ENCODE results near the gene ADM5. TPM values are rescaled to one million over a fixed set of nuclear protein-coding genes. Genes with fewer than 3 reads are reported as not detected.
A peak's percentile ranks its signal among the peaks of the same experiment; 100 is the strongest.

Gene ADM5
- total RNA-seq, 1 experiment from 2014 or later, result 13.5 TPM

DNA sequence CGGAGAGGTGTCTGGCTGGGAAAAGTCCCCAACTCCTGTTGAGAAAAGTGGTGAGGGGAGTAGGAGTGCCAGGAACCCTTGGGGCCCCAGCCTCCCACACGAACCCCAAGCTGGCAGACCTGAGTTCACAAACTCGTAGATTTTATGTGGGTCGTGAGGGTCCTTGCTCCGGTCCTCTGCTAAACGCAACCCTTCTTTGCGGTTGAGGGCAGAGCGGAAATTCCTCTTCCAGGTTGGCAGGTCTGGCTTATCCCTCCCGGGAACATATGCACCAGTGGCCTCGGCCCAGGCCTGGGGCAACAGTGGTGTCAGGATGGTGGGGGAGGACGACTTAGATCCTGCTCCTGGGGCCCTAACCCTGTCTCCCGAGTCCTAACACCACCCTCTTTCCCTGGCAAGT, 26.2 kb upstream of the ADM5 start:
- Histone ChIP-seq H3K4me2 (ENCODE audit: insufficient read depth, insufficient read length, low read length) (no peak overlapping the region), H4K5ac (ENCODE audit: insufficient read length, low read depth, low read length) (no peak overlapping the region), H3K9me3 (ENCODE audit: control insufficient read depth, low read depth, low read length) (no peaks in the 10 kb centered on the region), H2BK5ac (ENCODE audit: insufficient read length, low read length) (no peak overlapping the region), H3K56ac (ENCODE audit: insufficient read length, low read depth, low read length) (no peak overlapping the region), H4K8ac (replicated peaks; ENCODE audit: insufficient read length, low read depth, low read length) (no peak overlapping the region), H4K91ac (ENCODE audit: insufficient read length, low read depth, low read length) (no peak overlapping the region), H2BK15ac (ENCODE audit: low read depth, low read length) (no peak overlapping the region), H3K14ac (ENCODE audit: insufficient read depth, low read length) (no peak overlapping the region), H3K4me1 (ENCODE audit: insufficient read depth, low read length) (no peaks in the 10 kb centered on the region), H3K4ac (ENCODE audit: low read depth, low read length) (no peak overlapping the region), H3K23me2 (ENCODE audit: insufficient read length, low read depth, low read length, poor library complexity, severe bottlenecking) (peaks cover 18% of the 10 kb centered on the region), H3K9ac (ENCODE audit: extremely low read depth, insufficient read length, low read length) (no peak overlapping the region), H3K27me3 (ENCODE audit: insufficient read depth, low read length) (no peaks in the 10 kb centered on the region), H2BK20ac (ENCODE audit: low read depth, low read length, poor library complexity, severe bottlenecking) (no peak overlapping the region), H2AFZ (ENCODE audit: low read length) (no peak overlapping the region), H3K27ac (ENCODE audit: insufficient read length, low read depth, low read length) (no peak overlapping the region), H2BK12ac (ENCODE audit: insufficient read length, low read depth, low read length) (no peak overlapping the region), H3K79me1 (ENCODE audit: insufficient read depth, low read depth, low read length, poor library complexity, severe bottlenecking) (peaks cover 11% of the 10 kb centered on the region), H3T11ph (ENCODE audit: low read length) (no peak overlapping the region), H4K20me1 (ENCODE audit: control insufficient read depth, insufficient read depth, insufficient read length) (no peaks in the 10 kb centered on the region), H2AK5ac (ENCODE audit: insufficient read length, low read length) (no peak overlapping the region), H3K18ac (ENCODE audit: insufficient read length, low read depth, low read length) (no peak overlapping the region), H2BK120ac (ENCODE audit: low read depth, low read length, poor library complexity, severe bottlenecking) (no peak overlapping the region), H3K79me2 (ENCODE audit: insufficient read depth, low read length) (peaks cover 5% of the 10 kb centered on the region; the same call in 1 of the 2 replicates), H3K23ac (ENCODE audit: insufficient read length, low read depth, low read length) (no peak overlapping the region)
- H3K27me3 Mint-ChIP-seq (ENCODE audit: low read depth), result peaks cover 3% of the 10 kb centered on the region
- no CpG with 5 or more reads among the region's 12 CpGs for WGBS (ENCODE audit: extremely low coverage, insufficient read length, low lambda C conversion rate)
- TF ChIP-seq, protein P1, sequence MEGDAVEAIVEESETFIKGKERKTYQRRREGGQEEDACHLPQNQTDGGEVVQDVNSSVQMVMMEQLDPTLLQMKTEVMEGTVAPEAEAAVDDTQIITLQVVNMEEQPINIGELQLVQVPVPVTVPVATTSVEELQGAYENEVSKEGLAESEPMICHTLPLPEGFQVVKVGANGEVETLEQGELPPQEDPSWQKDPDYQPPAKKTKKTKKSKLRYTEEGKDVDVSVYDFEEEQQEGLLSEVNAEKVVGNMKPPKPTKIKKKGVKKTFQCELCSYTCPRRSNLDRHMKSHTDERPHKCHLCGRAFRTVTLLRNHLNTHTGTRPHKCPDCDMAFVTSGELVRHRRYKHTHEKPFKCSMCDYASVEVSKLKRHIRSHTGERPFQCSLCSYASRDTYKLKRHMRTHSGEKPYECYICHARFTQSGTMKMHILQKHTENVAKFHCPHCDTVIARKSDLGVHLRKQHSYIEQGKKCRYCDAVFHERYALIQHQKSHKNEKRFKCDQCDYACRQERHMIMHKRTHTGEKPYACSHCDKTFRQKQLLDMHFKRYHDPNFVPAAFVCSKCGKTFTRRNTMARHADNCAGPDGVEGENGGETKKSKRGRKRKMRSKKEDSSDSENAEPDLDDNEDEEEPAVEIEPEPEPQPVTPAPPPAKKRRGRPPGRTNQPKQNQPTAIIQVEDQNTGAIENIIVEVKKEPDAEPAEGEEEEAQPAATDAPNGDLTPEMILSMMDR (conservative IDR thresholded peaks at IDR 0.05), result no peak
- peaks cover 12 to 34% of the 10 kb centered on the region in 2 experiments for H3K4me1 Mint-ChIP-seq
- peaks cover 39 to 65% (median 61%) of the 10 kb centered on the region in 3 experiments for H3K36me3 Mint-ChIP-seq (ENCODE audit: insufficient read depth in 1 of 3, low read depth in 3 of 3)
- H3K4me3 Mint-ChIP-seq, result peak overlapping the region; percentile 34 to 99; a peak in 3 of 5 replicates
- no peak for DNase-seq
- H3K9me3 Mint-ChIP-seq, result peaks cover 7 to 8% of the 10 kb centered on the region in 2 experiments
- H3K27ac Mint-ChIP-seq, result no peak overlapping the region; a peak in 2 of 7 replicates

All from H9 (cell line).